AG04449 (cell line): ENCODE data around the gene HBG1.

Source experiments
- CTCF ChIA-PET: fragments of 350-600 bp; formaldehyde crosslinking; extraction: SDS; loops from one replicate; lab custom pipeline; 2021; ENCODE audit warnings: antibody characterized with exemption; lab: Yijun Ruan, JAX
- POLR2A ChIA-PET: fragments of 400-600, 350-600 bp; formaldehyde crosslinking; extraction: SDS; loops from one replicate; lab custom pipeline; 2020; ENCODE audit warnings: antibody characterized with exemption, inconsistent platforms; lab: Yijun Ruan, JAX
- DNase-seq: peaks from one replicate; pipeline ENCODE4 v3.0.0-alpha.2; 2010; ENCODE audit warnings: low read depth, low spot score
- H3K4me3 ChIP-seq: 2 replicates; pipeline ENCODE4 v1.5.1; 2011; ENCODE audit warnings: low read depth, mild to moderate bottlenecking, control low read depth, low read length
- TF ChIP-seq, protein P1 (sequence below): IDR thresholded peaks from one replicate; pipeline ENCODE4 v1.5.1; 2011; ENCODE audit warnings: mild to moderate bottlenecking, moderate library complexity, low read length, control low read depth, inconsistent platforms; ENCODE audit not compliant: insufficient read depth; ENCODE audit errors: missing control alignments

Gene HBG1

DNA sequence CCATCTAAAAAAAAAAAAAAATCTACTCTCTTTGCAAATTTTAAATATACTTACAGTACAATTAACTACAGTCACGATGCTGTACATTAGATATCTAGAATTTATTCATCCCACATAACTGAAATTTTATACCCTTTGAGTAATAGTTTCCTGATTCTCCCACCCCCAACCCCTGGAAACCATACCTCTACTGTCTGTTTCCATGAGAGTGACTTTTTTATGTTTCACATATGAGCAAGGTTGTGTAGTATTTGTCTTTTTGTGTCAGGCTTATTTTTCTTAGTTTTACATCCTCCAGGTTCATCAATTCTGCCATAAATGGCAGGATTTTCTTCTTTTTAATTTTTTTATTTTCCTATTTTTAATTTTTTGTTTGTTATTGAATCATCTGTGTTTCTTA lies 26.0 kb downstream of the HBG1 start:
- DNase-seq = no peak
- CTCF ChIA-PET = no interaction called here
- POLR2A ChIA-PET = no interaction called here
- TF ChIP-seq, protein P1, sequence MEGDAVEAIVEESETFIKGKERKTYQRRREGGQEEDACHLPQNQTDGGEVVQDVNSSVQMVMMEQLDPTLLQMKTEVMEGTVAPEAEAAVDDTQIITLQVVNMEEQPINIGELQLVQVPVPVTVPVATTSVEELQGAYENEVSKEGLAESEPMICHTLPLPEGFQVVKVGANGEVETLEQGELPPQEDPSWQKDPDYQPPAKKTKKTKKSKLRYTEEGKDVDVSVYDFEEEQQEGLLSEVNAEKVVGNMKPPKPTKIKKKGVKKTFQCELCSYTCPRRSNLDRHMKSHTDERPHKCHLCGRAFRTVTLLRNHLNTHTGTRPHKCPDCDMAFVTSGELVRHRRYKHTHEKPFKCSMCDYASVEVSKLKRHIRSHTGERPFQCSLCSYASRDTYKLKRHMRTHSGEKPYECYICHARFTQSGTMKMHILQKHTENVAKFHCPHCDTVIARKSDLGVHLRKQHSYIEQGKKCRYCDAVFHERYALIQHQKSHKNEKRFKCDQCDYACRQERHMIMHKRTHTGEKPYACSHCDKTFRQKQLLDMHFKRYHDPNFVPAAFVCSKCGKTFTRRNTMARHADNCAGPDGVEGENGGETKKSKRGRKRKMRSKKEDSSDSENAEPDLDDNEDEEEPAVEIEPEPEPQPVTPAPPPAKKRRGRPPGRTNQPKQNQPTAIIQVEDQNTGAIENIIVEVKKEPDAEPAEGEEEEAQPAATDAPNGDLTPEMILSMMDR = no peak
- H3K4me3 ChIP-seq = no peak overlapping the region

DNA sequence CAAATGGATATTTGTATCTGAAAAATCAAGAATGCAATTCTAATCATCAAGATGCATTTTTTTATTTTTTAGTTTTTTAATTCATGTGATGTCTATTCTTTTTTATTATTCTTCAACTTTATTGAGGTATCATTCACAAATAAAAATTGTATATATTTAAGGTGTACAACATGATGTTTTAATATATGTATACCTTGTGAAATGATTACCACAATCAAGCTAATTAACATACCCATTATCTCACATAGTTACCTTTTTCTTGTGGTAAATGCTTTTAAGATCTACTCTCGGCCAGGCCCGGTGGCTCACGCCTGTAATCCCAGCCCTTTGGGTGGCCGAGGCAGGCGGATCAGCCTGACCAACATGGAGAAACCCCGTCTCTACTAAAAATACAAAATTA lies 26.5 kb downstream of the HBG1 start:
- TF ChIP-seq, protein P1 = no peak
- ChIA-PET CTCF (no interaction called here), POLR2A (no interaction called here)
- no peak for DNase-seq
- no peak overlapping the region for H3K4me3 ChIP-seq

DNA sequence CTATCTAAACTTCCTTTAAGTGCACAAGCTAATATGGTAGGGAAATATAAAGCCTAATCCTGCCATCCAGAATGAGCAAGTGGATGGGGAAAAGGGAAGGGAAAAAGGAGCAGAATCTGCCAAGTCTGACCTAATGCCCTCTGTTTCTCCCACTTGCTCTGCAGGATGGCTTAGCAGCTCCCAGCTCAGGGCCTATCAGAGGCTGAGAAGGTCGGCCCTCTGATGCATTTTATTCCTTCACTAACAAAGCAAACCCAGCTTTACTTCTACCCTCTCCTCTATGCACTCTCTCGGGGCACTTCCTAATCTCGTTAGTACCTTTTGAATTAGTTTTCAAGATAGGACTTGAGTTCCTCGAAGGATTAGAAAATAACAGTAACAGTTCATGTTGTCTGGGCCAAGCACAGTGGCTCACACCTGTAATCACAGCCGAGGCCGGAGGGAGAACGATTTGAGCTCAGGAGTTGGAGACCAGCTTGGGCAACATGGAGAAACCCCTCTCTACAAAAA lies 39.2 kb downstream of the HBG1 start:
- ChIA-PET POLR2A (no interaction called here), CTCF (interaction anchor here (0.7 to 1.9 kb wide), 3 partner anchors 31 to 160 kb away, joined by 3 to 12 read pairs (median 3); no protein-coding TSS in a partner anchor)
- TF ChIP-seq, protein P1 = no peak
- no peak for DNase-seq
- no peak overlapping the region for H3K4me3 ChIP-seq

DNA sequence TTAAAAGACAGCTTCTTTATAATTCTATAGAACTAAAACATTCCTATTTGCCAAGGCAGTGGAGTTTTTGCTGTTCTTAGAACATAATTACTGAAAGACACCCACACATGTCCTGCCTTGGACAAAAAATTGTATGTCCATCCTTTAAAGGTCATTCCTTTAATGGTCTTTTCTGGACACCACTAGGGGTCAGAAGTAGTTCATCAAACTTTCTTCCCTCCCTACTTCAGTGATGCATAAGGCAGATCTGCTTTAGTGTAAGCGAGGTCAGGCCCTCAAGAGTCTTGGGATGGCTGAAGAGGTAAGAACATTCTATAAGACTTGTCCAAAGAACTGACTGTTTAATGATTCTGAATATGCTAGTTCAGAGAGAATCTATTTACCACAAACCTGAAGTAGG lies 44.9 kb downstream of the HBG1 start:
- DNase-seq = peak; percentile 44
- H3K4me3 ChIP-seq = no peak overlapping the region
- ChIA-PET POLR2A (no interaction called here), CTCF (interaction anchor here (0.7 to 6.0 kb wide), 14 partner anchors 9 to 182 kb away, joined by 3 to 66 read pairs (median 3); partner anchors contain the start of gene OR51B5)
- TF ChIP-seq, protein P1 = peak; percentile 46

DNA sequence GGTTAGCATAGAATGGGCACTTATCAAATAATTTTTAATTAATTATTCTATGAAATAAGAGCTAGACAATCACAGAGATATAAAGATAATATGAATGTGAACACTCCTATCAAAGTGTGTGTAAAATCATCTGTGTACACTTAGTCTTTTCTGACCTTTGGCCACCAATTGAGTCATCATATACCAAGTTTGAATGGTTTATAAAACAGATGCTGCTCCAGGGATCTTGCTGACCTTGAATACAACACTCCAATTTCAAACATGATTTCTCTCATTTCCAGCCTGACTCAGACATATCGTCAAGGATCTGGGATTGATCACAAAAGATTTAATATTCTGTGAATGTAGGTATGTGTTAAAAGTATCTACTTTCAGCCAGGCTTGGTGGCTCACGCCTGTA lies 46.3 kb downstream of the HBG1 start:
- ChIA-PET CTCF (interaction anchor here (0.8 to 6.0 kb wide), 6 partner anchors 67 to 178 kb away, joined by 3 to 66 read pairs (median 11); no protein-coding TSS in a partner anchor), POLR2A (no interaction called here)
- no peak for DNase-seq
- TF ChIP-seq, protein P1 = no peak
- no peak overlapping the region for H3K4me3 ChIP-seq

DNA sequence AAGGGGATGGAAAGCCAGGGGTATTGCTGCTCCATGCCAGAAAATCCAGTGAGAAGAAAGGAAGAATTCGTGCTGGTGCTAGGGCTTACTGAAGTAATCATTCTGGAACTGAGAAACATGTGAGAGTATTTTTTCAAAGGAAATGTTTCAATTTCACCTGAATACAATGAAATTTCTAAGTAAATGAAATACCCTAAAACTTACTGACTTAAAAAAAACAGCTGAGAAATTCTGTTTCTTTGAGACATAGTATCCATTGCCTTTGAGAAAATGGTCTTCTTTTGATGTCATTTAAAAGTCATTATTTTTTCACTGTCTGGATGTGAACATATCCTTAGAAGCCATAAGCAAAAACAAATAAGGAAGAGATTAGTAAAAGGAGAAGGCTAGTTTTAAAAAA lies 49.1 kb downstream of the HBG1 start, which contains the start of gene OR51V1:
TSS of gene OR51V1 (minus strand) at position 101 of the 400 bp plus-strand sequence. CDS start at position 101, 0 bp downstream.
- ChIA-PET POLR2A (no interaction called here), CTCF (interaction anchor here (0.9 to 6.0 kb wide), 4 partner anchors 90 to 180 kb away, joined by 3 to 66 read pairs (median 15); no protein-coding TSS in a partner anchor)
- DNase-seq = no peak
- TF ChIP-seq, protein P1 = no peak
- no peak within 1 kb of the TSS for H3K4me3 ChIP-seq
